H1 (cell line): Measurements from ENCODE around the gene SLC13A5.

Experiments used
- ASH2L ChIP-seq: fragments of 200-600, 300-600 bp; sonication (generic); IDR thresholded peaks from one replicate; pipeline ENCODE4 v1.7.1; 2017; ENCODE audit warnings: low read length
- CEBPB ChIP-seq: IDR thresholded peaks from 2 replicates; pipeline ENCODE4 v1.6.1; 2012; ENCODE audit warnings: low read depth, low read length
- CREB1 ChIP-seq: IDR thresholded peaks from 2 replicates; pipeline ENCODE4 v1.6.1; 2012; ENCODE audit warnings: inconsistent platforms
- JUN ChIP-seq: IDR thresholded peaks from 2 replicates; pipeline ENCODE4 v1.6.1; 2011; ENCODE audit warnings: low read depth, mild to moderate bottlenecking, improper control_type of control experiment, low read length
- KDM5A ChIP-seq: fragments of 200-600 bp; IDR thresholded peaks from 2 replicates; pipeline ENCODE4 v1.7.1; 2012; ENCODE audit warnings: mild to moderate bottlenecking, low read length, inconsistent platforms, mixed read lengths
- POLR2A ChIP-seq, 2 experiments: IDR thresholded peaks; 1 replicate in 1 of 2; 2 replicates in 1 of 2; pipeline ENCODE4 v1.6.1; 2011; ENCODE audit warnings: low read depth in 2 of 2, low read length in 2 of 2, mild to moderate bottlenecking in 2 of 2; ENCODE audit errors: control extremely low read depth in 1 of 2
- RAD21 ChIP-seq, 2 experiments: IDR thresholded peaks in 1 of 2; conservative IDR thresholded peaks in 1 of 2; 2 replicates each; pipeline ENCODE4 v1.6.1; 2011; ENCODE audit warnings: low read depth in 2 of 2, low read length in 2 of 2, improper control_type of control experiment in 1 of 2, inconsistent platforms in 1 of 2, mild to moderate bottlenecking in 1 of 2, moderate library complexity in 1 of 2
- TAF1 ChIP-seq: IDR thresholded peaks from 2 replicates; pipeline ENCODE4 v1.6.1; 2011; ENCODE audit warnings: mild to moderate bottlenecking, low read depth, low read length
- TBP ChIP-seq: IDR thresholded peaks from 2 replicates; pipeline ENCODE4 v1.6.1; 2011; ENCODE audit warnings: low read depth, low read length, improper control_type of control experiment
- TF ChIP-seq, protein P1 (sequence below), 3 experiments: IDR thresholded peaks; 1 replicate in 2 of 3; 2 replicates in 1 of 3; pipeline versions ENCODE4 v1.5.1 to v1.6.1; 2011; ENCODE audit warnings: low read length in 3 of 3, mild to moderate bottlenecking in 3 of 3, inconsistent platforms in 2 of 3, low read depth in 1 of 3, moderate library complexity in 1 of 3; ENCODE audit not compliant: insufficient read depth in 1 of 3; ENCODE audit errors: control extremely low read depth in 1 of 3

- TF ChIP-seq, protein P1, sequence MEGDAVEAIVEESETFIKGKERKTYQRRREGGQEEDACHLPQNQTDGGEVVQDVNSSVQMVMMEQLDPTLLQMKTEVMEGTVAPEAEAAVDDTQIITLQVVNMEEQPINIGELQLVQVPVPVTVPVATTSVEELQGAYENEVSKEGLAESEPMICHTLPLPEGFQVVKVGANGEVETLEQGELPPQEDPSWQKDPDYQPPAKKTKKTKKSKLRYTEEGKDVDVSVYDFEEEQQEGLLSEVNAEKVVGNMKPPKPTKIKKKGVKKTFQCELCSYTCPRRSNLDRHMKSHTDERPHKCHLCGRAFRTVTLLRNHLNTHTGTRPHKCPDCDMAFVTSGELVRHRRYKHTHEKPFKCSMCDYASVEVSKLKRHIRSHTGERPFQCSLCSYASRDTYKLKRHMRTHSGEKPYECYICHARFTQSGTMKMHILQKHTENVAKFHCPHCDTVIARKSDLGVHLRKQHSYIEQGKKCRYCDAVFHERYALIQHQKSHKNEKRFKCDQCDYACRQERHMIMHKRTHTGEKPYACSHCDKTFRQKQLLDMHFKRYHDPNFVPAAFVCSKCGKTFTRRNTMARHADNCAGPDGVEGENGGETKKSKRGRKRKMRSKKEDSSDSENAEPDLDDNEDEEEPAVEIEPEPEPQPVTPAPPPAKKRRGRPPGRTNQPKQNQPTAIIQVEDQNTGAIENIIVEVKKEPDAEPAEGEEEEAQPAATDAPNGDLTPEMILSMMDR (IDR thresholded peaks at IDR 0.05; ENCODE audit: control extremely low read depth in 1 of 3, insufficient read depth in 1 of 3, low read depth in 1 of 3, low read length in 3 of 3), result no peak
- TF ChIP-seq POLR2A (IDR thresholded peaks at IDR 0.05; ENCODE audit: control extremely low read depth in 1 of 2, low read depth in 2 of 2, low read length in 2 of 2) (no peak), JUN (no peak), TBP (no peak), KDM5A (no peak), CREB1 (no peak), TAF1 (no peak), RAD21 (IDR thresholded peaks at IDR 0.05 in 1 of 2, conservative IDR thresholded peaks at IDR 0.05 in 1 of 2; ENCODE audit: low read depth in 2 of 2, low read length in 2 of 2) (no peak), ASH2L (no peak), CEBPB (no peak)
These were observed 6.2 kb downstream of the SLC13A5 start for GRCh38 chr17:6706996-6707395.
